Ishikawa (cell line): ENCODE measurements around the gene NTM.

Experiments
- CEBPB ChIP-seq: IDR thresholded peaks from 2 replicates; pipeline ENCODE4 v1.6.1; 2012
- CREB1 ChIP-seq: IDR thresholded peaks from 2 replicates; pipeline ENCODE4 v1.6.1; 2012; ENCODE audit warnings: low read depth
- EP300 ChIP-seq: IDR thresholded peaks from 2 replicates; pipeline ENCODE4 v1.6.1; 2012; ENCODE audit warnings: borderline replicate concordance
- FOXM1 ChIP-seq: IDR thresholded peaks from 2 replicates; pipeline ENCODE4 v1.6.1; 2012; ENCODE audit warnings: low read depth, borderline replicate concordance
- MAX ChIP-seq: IDR thresholded peaks from 2 replicates; pipeline ENCODE4 v1.6.1; 2012
- NFIC ChIP-seq: IDR thresholded peaks from 2 replicates; pipeline ENCODE4 v1.6.1; 2012
- RAD21 ChIP-seq: IDR thresholded peaks from 2 replicates; pipeline ENCODE4 v1.6.1; 2012; ENCODE audit warnings: low read depth
- REST ChIP-seq: IDR thresholded peaks from 2 replicates; pipeline ENCODE4 v1.6.1; 2012; ENCODE audit warnings: low read depth, mild to moderate bottlenecking
- TCF12 ChIP-seq: IDR thresholded peaks from 2 replicates; pipeline ENCODE4 v1.6.1; 2012; ENCODE audit warnings: low read depth
- YY1 ChIP-seq: IDR thresholded peaks from 2 replicates; pipeline ENCODE4 v1.6.1; 2012; ENCODE audit warnings: low read depth
- ZBTB7A ChIP-seq: IDR thresholded peaks from 2 replicates; pipeline ENCODE4 v1.6.1; 2012; ENCODE audit warnings: low read depth

GRCh38 chr11:131885431-131885830 lies 515.0 kb downstream of the NTM start:
- no peak for TF ChIP-seq TCF12
- no peak for TF ChIP-seq YY1
- no peak for TF ChIP-seq MAX
- TF ChIP-seq CREB1 = no peak
- TF ChIP-seq REST = no peak
- no peak for TF ChIP-seq EP300
- no peak for TF ChIP-seq RAD21
- no peak for TF ChIP-seq CEBPB
- TF ChIP-seq FOXM1 = no peak
- no peak for TF ChIP-seq NFIC
- TF ChIP-seq ZBTB7A = no peak
